ENCODE results near the gene CMPK2. TPM values are rescaled to one million over a fixed set of nuclear protein-coding genes. Genes with fewer than 3 reads are reported as not detected.

The CMPK2 gene
- total and polyA plus RNA-seq, 2 experiments from 2014 or later: 4.1 to 5.4 TPM

DNA sequence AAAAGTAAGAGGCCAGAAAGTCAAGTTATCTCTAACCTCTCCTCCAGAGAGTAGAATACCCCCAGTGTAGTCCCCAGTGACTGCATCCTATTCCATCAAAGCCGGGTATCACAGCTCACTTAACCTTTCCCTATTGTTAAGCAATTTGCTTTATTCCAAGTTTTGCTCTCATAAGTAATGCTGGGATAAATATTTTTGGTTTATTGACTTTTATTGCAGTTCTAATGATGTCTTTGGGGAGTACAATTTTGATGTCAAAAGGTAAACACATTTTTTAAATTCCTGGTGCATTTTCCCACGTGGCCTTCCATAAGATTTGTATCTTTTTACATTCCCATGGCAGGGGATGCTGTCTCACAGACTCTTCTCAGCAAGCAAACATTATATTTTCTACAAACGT, 43.3 kb downstream of the CMPK2 start:
- Histone ChIP-seq H3K9me2 (replicated peaks; ENCODE audit: insufficient read depth) (no peaks in the 10 kb centered on the region), H3K4me2 (no peak overlapping the region), H3K9me3 (ENCODE audit: low read depth) (no peaks in the 10 kb centered on the region), H3K4me3 (no peak overlapping the region), H3K79me2 (no peaks in the 10 kb centered on the region), H3K4me1 (ENCODE audit: insufficient read depth) (peaks cover 3% of the 10 kb centered on the region), H4K20me1 (ENCODE audit: insufficient read depth, poor library complexity, severe bottlenecking) (no peaks in the 10 kb centered on the region), H3K27ac (no peak overlapping the region), H2AFZ (no peak overlapping the region), H3K27me3 (no peaks in the 10 kb centered on the region), H3K36me3 (replicated peaks; ENCODE audit: insufficient read depth, low read depth) (no peaks in the 10 kb centered on the region)
- TF ChIP-seq EZH2 (IDR thresholded peaks at IDR 0.05; ENCODE audit: borderline replicate concordance) (no peak), EZH2phosphoT487 (IDR thresholded peaks at IDR 0.05; ENCODE audit: low read depth, severe bottlenecking, unreplicated experiment) (no peak)
- TF ChIP-seq, protein P1, sequence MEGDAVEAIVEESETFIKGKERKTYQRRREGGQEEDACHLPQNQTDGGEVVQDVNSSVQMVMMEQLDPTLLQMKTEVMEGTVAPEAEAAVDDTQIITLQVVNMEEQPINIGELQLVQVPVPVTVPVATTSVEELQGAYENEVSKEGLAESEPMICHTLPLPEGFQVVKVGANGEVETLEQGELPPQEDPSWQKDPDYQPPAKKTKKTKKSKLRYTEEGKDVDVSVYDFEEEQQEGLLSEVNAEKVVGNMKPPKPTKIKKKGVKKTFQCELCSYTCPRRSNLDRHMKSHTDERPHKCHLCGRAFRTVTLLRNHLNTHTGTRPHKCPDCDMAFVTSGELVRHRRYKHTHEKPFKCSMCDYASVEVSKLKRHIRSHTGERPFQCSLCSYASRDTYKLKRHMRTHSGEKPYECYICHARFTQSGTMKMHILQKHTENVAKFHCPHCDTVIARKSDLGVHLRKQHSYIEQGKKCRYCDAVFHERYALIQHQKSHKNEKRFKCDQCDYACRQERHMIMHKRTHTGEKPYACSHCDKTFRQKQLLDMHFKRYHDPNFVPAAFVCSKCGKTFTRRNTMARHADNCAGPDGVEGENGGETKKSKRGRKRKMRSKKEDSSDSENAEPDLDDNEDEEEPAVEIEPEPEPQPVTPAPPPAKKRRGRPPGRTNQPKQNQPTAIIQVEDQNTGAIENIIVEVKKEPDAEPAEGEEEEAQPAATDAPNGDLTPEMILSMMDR (IDR thresholded peaks at IDR 0.05; ENCODE audit: poor library complexity): no peak
- 54% methylated on average over 3 of the region's 3 CpGs for WGBS (ENCODE audit: low lambda C conversion rate, missing lambda C conversion rate)
- DNase-seq (ENCODE audit: low spot score): no peak

DNA sequence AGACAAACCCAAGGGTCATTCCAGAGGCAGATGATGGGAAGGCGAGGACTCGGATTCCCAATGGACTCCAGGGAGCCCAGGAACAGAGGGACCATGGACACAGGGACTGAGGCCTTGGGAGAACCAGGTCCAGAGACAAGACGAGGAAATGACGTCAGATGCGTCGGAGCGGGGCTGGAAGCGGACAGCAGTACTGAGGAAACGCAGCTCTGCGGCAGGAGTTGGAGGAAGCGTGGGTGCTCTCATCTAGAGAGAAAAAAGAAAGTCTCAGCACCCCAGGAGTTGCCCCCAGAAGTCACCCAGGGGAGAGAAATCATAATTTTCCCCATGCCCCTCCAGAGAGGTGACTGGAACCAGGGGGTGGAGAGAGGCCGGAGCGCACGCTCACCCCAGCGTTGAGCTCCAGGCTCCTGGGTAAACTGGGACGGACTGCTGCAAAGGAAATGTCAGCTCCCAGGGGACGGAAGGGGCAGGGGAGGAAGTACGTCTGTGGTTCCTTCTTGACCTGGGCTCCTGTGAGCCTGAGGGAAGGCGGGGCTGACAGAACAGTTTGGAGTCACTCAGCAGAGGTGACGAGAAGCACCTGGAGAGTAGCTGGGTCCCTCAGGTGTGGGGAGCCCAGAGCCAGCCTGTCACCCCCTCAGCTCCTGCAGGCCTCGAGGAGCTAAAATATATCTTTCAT, 44.7 kb downstream of the CMPK2 start:
- no peak for TF ChIP-seq EZH2 (IDR thresholded peaks at IDR 0.05; ENCODE audit: borderline replicate concordance)
- TF ChIP-seq, protein P1 (IDR thresholded peaks at IDR 0.05; ENCODE audit: poor library complexity): no peak
- TF ChIP-seq EZH2phosphoT487 (IDR thresholded peaks at IDR 0.05; ENCODE audit: low read depth, severe bottlenecking, unreplicated experiment): no peak
- no peak overlapping the region for H3K27ac ChIP-seq
- no peak for DNase-seq (ENCODE audit: low spot score)
- H3K79me2 ChIP-seq: no peaks in the 10 kb centered on the region
- no peak overlapping the region for H2AFZ ChIP-seq
- no peaks in the 10 kb centered on the region for H3K9me3 ChIP-seq (ENCODE audit: low read depth)
- no peaks in the 10 kb centered on the region for H3K4me1 ChIP-seq (ENCODE audit: insufficient read depth)
- H3K4me3 ChIP-seq: no peak overlapping the region
- no peaks in the 10 kb centered on the region for H3K36me3 ChIP-seq (replicated peaks; ENCODE audit: insufficient read depth, low read depth)
- no peaks in the 10 kb centered on the region for H4K20me1 ChIP-seq (ENCODE audit: insufficient read depth, poor library complexity, severe bottlenecking)
- 94% methylated on average over 21 of the region's 21 CpGs for WGBS (ENCODE audit: low lambda C conversion rate, missing lambda C conversion rate)
- no peaks in the 10 kb centered on the region for H3K9me2 ChIP-seq (replicated peaks; ENCODE audit: insufficient read depth)
- H3K4me2 ChIP-seq: no peak overlapping the region
- H3K27me3 ChIP-seq: no peaks in the 10 kb centered on the region

DNA sequence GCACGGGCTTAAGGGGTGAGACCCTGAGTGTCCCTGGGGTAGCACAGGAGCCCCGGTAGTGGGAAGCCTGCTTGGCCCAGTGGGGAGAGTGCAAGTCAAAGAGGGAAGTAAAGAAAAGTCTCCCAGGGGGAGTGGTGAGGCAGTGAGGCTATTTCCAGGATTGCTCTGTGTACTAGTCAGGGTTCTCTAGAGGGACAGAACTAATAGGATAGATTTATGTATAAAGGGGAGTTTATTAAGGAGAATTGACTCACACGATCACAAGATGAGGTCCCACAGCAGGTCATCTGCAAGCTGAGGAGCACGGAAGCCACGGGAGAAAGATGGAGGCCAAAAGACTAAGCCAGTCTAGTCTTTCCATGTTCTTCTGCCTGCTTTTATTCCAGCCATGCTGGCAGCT, 45.5 kb downstream of the CMPK2 start:
- H2AFZ ChIP-seq: no peak overlapping the region
- no peak overlapping the region for H3K27ac ChIP-seq
- no peaks in the 10 kb centered on the region for H3K4me1 ChIP-seq (ENCODE audit: insufficient read depth)
- H3K27me3 ChIP-seq: no peaks in the 10 kb centered on the region
- 80% methylated on average over 5 of the region's 5 CpGs for WGBS (ENCODE audit: low lambda C conversion rate, missing lambda C conversion rate)
- H3K4me2 ChIP-seq: no peak overlapping the region
- H3K9me3 ChIP-seq (ENCODE audit: low read depth): no peaks in the 10 kb centered on the region
- H3K79me2 ChIP-seq: no peaks in the 10 kb centered on the region
- H3K4me3 ChIP-seq: no peak overlapping the region
- no peak for DNase-seq (ENCODE audit: low spot score)
- no peaks in the 10 kb centered on the region for H3K9me2 ChIP-seq (replicated peaks; ENCODE audit: insufficient read depth)
- no peaks in the 10 kb centered on the region for H3K36me3 ChIP-seq (replicated peaks; ENCODE audit: insufficient read depth, low read depth)
- H4K20me1 ChIP-seq (ENCODE audit: insufficient read depth, poor library complexity, severe bottlenecking): no peaks in the 10 kb centered on the region
- TF ChIP-seq EZH2phosphoT487 (IDR thresholded peaks at IDR 0.05; ENCODE audit: low read depth, severe bottlenecking, unreplicated experiment): no peak

DNA sequence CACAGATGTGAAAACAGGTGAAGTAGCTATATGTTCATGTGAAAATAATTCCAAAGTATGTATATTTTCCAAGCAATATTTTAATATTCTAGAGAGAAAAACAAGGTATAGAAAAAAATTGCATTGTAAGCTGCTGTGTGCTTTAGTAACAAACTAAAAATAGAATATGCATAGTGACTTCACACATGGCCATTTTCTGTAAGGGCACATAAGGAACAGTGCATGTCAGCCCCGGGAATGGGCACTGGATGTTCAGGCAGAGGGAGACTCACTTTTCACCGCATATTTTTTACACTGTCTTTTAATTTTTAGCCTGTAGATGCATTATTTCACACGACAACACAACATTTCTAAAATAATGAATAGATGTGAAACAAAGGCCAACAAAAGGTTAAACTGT, 46.0 kb downstream of the CMPK2 start:
- WGBS (ENCODE audit: low lambda C conversion rate, missing lambda C conversion rate): 93% methylated on average over 3 of the region's 3 CpGs
- H3K4me1 ChIP-seq (ENCODE audit: insufficient read depth): no peaks in the 10 kb centered on the region

More for the DNA sequence above, 46.0 kb downstream of the CMPK2 start:
- Histone ChIP-seq H3K9me3 (ENCODE audit: low read depth) (no peaks in the 10 kb centered on the region), H3K27me3 (no peaks in the 10 kb centered on the region), H3K4me3 (no peak overlapping the region), H3K27ac (no peak overlapping the region), H3K9me2 (replicated peaks; ENCODE audit: insufficient read depth) (no peaks in the 10 kb centered on the region), H3K4me2 (no peak overlapping the region), H3K79me2 (no peaks in the 10 kb centered on the region), H4K20me1 (ENCODE audit: insufficient read depth, poor library complexity, severe bottlenecking) (no peaks in the 10 kb centered on the region), H2AFZ (no peak overlapping the region), H3K36me3 (replicated peaks; ENCODE audit: insufficient read depth, low read depth) (no peaks in the 10 kb centered on the region)
- TF ChIP-seq, protein P1 (IDR thresholded peaks at IDR 0.05; ENCODE audit: poor library complexity): no peak
- TF ChIP-seq EZH2phosphoT487 (IDR thresholded peaks at IDR 0.05; ENCODE audit: low read depth, severe bottlenecking, unreplicated experiment): no peak
- no peak for TF ChIP-seq EZH2 (IDR thresholded peaks at IDR 0.05; ENCODE audit: borderline replicate concordance)
- DNase-seq (ENCODE audit: low spot score): no peak
